HG03159 (cell line): ENCODE measurements around the gene PAIP1.
"Not testable (repeated sequence)": the region's sequence is repeated elsewhere in the genome, so short reads cannot be mapped to it uniquely, and the experiment has no call there.

Experiments used
- ATAC-seq: cut with Tn5 transposase; IDR thresholded peaks from one replicate; pipeline ENCODE4 v1.9.1; 2021; ENCODE audit warnings: mild to moderate bottlenecking, moderate library complexity; ENCODE audit not compliant: unreplicated experiment

The PAIP1 gene

GRCh38 chr5:43571237-43571636, 14.4 kb upstream of the PAIP1 start:
- no peak for ATAC-seq

DNA sequence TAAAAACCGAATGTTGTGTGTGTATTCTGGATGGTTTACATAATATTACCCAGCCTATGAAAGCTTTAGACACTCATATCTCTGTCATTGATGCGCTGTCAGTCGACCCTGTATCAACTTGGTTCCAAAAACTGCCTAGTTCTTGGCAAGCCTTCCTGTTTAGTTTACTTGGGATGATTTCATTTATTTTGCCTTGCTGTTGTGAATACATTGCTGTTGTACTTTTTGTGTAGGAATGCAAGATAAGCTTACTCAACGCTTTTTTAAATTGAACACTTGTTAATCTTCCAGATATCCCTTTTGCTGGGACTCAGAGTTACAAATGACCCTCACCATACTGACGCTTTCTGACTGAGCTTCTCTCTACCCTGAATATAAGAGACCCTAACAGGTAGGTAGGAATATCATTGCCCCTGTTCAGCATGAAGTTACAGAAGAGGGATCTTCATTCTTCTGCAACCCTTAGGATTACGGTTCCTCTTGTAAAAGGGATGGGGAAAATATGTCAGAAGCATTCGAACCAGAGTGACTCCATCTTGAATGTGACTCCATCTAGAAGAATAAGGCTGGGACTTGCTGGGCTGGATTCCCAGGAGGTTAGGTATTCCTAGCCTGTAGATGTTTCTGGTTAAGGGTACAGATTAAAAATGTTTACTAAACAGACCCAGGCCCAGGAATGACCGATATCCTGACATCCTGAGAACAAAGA, 13.7 kb upstream of the PAIP1 start:
- no peak for ATAC-seq

- ATAC-seq = no peak
Measured at GRCh38 chr5:43569236-43569746, 12.4 kb upstream of the PAIP1 start.

- ATAC-seq = no peak
Measured at GRCh38 chr5:43567967-43568366, 11.1 kb upstream of the PAIP1 start.

- no peak for ATAC-seq
Measured at GRCh38 chr5:43565043-43565442, 8.2 kb upstream of the PAIP1 start.

- no peak for ATAC-seq
Measured at GRCh38 chr5:43564289-43564850, 7.5 kb upstream of the PAIP1 start.

- no peak for ATAC-seq
Measured at GRCh38 chr5:43563321-43563720, 6.4 kb upstream of the PAIP1 start.

DNA sequence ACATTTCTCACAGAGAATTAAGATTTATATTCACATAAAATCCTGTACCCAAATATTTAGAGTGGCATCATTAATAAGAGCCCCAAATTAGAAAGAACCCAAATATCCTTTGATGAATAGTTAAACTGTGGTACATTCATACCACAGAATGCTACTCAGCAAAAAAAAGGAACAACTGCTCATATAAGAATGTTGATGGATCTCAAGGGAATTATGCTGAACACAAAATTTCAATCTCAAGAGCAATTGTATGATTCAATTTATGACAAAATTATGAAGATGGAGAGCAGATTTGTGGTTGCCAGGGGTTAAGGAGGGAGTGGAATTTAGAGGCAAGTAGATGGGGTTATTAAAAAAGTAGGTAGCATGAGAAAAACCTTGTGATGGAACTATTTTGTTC, 4.5 kb upstream of the PAIP1 start:
- ATAC-seq = no peak

- ATAC-seq = no peak
Measured at GRCh38 chr5:43560128-43560527, 3.3 kb upstream of the PAIP1 start.

- peak; percentile 90 for ATAC-seq
Measured at GRCh38 chr5:43556607-43556856, 345 bp downstream of the PAIP1 start.

DNA sequence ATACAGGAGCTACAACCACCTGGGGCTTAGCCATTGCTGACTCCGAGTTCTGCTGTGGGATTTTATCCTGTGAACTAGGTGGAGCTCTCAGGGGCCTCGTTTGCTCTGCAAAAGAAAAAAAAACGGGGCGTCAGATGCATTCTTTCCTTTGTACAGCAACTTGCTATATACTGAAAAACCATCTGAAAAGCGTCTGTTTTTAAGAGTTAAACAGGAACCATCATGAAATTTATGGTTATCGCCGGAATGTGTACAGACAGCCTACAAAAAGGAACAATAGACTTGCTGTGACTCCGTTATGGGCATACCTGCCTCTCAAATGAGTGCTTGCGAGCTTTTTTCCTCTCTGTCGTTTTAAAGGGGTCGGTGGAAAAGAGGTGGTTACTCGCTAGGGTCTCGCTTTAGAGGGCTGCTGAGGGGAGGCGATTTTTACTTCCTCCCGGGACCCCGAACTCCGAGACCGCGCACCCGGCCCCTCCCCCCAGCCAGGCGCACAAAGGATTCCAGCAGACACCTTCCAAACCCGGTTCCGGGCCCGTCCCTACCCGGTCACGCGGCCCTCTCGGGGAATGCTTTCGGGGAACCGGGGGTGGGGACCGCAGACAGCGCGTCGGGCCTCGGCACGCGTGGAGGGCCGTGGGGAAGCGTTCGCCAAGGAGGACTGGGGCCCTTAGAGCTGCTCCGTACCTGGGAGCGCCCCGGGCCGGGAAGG, 826 bp downstream of the PAIP1 start:
- ATAC-seq = peak; percentile 21

- ATAC-seq = no peak
Measured at GRCh38 chr5:43554497-43554896, 2.4 kb downstream of the PAIP1 start.

DNA sequence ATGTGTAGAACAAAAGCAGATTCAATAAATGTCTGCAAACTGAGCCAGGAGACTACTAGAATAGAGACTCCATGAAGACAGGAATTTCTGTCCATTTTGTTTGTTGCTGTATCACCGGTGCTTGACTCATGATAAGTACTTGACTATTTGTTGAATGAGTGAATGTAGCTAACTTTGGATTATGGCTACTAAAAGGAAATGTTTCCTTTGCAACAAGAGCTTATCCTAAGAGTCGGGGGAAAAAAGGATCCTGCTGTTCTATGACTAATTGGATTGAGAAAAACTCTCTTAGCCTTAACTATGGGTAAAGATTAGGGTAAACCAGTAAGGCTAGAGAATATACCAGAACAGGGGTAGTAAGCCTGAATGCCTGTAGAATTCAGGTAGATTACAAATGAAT, 3.5 kb downstream of the PAIP1 start:
- no peak for ATAC-seq

GRCh38 chr5:43551731-43552130, 5.1 kb downstream of the PAIP1 start:
- no peak for ATAC-seq

- ATAC-seq = not testable (repeated sequence)
Measured at GRCh38 chr5:43549272-43549671, 7.6 kb downstream of the PAIP1 start.

- ATAC-seq = no peak
Measured at GRCh38 chr5:43548358-43548757, 8.5 kb downstream of the PAIP1 start.

GRCh38 chr5:43547532-43547931, 9.3 kb downstream of the PAIP1 start:
- no peak for ATAC-seq

- ATAC-seq = no peak
Measured at GRCh38 chr5:43543434-43543833, 13.4 kb downstream of the PAIP1 start.

GRCh38 chr5:43540746-43541145, 16.1 kb downstream of the PAIP1 start:
- no peak for ATAC-seq

DNA sequence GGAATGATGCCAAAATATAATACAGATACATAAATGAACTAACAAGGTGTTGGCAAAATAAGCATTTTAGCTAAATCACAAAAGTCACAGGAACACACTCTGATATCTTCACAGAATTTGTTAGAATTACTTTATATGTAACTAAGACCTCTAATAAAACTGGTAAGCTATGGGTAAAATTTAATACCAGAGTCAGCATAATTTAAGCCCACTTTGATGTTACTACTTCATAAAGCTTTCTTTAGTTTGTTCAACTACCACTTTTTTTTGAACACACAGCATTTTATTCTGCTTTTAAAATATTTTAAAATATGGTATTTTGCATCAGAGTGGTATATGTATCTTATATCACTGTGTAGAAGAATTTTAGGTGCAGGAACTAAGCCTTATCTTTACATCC, 19.9 kb downstream of the PAIP1 start:
- no peak for ATAC-seq

DNA sequence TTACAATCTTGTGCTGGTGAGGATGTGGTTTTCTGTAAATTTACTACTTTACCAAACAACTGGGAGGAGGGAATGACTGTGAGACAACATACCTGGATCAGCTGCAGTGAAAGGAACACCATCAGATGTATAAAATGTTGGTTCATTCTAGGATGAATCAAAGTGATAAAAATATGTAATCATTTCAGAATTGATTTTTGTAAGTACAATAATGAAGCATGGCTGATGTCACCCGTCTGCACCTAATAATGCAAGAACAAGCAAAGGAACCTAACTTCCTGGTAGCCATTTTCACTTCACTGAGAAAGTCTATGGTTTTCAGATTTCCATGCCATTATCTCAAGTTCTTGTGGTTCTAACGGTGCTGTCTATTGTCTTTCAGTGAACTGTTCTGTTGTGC, 23.2 kb downstream of the PAIP1 start:
- no peak for ATAC-seq

DNA sequence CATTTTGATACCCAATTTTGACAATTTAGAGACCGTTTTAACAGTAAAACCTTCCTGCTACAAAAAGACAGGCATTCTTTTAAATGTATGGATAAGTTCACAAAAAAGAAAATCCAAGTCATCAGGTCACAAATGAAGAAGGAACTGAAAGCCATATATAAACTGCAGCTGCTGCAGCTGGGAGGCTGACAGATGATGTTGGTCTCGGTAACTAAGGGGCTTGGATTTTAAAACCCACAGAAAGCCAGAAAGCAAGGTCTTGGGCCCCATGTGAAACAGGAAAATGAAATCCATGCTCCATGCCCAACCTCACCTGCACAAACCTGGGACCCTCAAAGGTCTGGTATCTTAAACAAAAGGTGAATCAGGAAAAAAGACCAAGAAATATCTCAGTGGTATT, 26.2 kb downstream of the PAIP1 start:
- ATAC-seq = peak; percentile 78
